B cell (primary cell): ENCODE results near the gene SIK3.

Source experiments
- EZH2 ChIP-seq: IDR thresholded peaks from 2 replicates; pipeline ENCODE4 v1.6.1; 2012; ENCODE audit warnings: borderline replicate concordance, low read depth, mild to moderate bottlenecking, moderate library complexity, low read length; ENCODE audit not compliant: insufficient read depth, poor library complexity, severe bottlenecking
- TF ChIP-seq, protein P1 (sequence below): fragments of 200-600 bp; IDR thresholded peaks from one replicate; pipeline ENCODE4 v1.8.0; 2022; ENCODE audit warnings: antibody characterized with exemption, mild to moderate bottlenecking

DNA sequence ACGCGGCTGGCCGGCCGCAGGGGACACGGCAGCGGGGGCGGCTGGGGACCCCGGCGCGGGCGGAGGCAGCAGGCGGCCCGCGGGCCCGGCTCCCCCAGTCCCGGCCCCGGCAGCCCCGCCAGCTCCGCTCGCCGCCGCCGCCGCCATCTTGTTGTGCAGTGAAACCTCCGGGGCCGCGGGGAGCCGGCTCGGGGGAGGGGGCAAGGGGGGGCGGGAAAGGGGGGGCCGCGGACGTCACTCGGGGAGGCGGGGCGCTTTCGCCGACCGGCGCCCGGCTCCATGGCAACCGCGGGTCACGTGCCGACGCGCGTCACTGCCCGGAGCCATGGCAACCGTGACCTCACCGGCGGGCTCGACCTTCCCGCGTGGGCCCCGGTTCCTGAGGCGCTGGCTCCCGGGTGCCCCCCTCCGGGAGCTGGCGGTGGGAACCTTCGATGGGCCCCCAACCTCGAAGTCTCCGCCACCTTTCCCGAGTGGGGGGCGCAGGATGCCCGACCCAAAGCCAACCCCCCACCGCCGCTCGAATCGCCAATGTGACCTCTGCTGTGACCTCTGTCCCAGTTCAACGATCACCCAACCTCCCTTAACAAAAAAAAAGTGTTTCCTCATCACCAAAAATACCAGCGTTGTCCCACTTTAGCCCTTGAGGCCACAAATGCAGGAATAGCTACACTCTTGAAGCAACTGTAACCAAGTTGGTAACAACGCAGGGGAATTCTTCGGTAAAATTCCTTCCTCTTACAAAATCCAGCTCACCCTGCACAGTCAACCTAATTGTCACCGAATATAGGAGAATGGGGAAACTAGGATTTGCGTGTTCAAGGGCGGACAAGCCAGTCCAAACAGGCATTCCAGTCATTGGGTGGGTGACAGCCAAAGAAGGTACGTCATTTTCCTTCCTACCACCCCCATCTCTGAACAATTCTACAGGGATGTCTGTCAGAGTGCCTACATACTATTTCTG, at the start of gene SIK3:
- TF ChIP-seq, protein P1, sequence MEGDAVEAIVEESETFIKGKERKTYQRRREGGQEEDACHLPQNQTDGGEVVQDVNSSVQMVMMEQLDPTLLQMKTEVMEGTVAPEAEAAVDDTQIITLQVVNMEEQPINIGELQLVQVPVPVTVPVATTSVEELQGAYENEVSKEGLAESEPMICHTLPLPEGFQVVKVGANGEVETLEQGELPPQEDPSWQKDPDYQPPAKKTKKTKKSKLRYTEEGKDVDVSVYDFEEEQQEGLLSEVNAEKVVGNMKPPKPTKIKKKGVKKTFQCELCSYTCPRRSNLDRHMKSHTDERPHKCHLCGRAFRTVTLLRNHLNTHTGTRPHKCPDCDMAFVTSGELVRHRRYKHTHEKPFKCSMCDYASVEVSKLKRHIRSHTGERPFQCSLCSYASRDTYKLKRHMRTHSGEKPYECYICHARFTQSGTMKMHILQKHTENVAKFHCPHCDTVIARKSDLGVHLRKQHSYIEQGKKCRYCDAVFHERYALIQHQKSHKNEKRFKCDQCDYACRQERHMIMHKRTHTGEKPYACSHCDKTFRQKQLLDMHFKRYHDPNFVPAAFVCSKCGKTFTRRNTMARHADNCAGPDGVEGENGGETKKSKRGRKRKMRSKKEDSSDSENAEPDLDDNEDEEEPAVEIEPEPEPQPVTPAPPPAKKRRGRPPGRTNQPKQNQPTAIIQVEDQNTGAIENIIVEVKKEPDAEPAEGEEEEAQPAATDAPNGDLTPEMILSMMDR = peak; percentile 47
- no peak for TF ChIP-seq EZH2
